GM12875 (cell line): Measurements from ENCODE around the gene MON2.

Experiments used
- H3K4me3 ChIP-seq: one replicate; pipeline ENCODE4 v1.5.1; 2011; ENCODE audit warnings: low read depth, low read length, control low read depth
- TF ChIP-seq, protein P1 (sequence below): IDR thresholded peaks from 2 replicates; pipeline ENCODE4 v1.5.1; 2011; ENCODE audit warnings: low read depth, mild to moderate bottlenecking, control low read depth, inconsistent platforms, low read length, moderate library complexity, borderline replicate concordance; ENCODE audit not compliant: insufficient read depth

The MON2 gene

DNA sequence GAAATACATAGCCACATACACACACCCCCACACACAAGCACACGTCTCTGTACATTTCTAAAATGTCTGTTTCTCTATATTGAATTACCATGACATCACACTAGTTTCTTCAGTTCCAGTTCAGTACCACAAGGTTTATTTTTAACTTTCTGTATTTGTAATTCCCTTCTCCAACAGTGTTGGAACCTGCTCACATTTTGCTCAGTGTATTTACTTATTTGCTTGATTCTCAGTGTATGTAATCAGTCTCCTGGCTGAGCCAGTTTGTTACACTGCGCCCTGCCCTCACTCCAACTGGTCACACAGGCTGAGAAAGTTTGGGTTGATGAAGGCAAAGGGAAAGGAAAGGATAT is 67.1 kb downstream of the MON2 start:
- H3K4me3 ChIP-seq: no peak overlapping the region
- TF ChIP-seq, protein P1, sequence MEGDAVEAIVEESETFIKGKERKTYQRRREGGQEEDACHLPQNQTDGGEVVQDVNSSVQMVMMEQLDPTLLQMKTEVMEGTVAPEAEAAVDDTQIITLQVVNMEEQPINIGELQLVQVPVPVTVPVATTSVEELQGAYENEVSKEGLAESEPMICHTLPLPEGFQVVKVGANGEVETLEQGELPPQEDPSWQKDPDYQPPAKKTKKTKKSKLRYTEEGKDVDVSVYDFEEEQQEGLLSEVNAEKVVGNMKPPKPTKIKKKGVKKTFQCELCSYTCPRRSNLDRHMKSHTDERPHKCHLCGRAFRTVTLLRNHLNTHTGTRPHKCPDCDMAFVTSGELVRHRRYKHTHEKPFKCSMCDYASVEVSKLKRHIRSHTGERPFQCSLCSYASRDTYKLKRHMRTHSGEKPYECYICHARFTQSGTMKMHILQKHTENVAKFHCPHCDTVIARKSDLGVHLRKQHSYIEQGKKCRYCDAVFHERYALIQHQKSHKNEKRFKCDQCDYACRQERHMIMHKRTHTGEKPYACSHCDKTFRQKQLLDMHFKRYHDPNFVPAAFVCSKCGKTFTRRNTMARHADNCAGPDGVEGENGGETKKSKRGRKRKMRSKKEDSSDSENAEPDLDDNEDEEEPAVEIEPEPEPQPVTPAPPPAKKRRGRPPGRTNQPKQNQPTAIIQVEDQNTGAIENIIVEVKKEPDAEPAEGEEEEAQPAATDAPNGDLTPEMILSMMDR: no peak

DNA sequence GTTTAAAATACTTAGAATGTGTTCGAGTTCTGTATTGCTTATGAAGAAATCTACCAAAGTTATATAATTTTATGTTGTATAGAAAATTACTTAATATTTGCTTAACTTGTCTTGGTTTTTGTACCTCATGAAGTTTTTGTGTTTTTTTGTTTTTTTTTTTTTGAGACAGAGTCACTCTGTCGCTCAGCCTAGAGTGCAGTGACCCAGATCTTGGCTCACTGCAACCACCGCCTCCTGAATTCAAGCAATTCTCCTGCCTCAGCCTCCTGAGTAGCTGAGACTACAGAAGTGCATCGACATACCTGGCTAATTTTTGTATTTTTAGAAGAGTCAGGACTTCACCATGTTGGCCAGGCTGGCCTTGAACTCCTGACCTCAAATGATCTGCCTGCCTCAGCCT is 69.9 kb downstream of the MON2 start:
- TF ChIP-seq, protein P1: no peak
- H3K4me3 ChIP-seq: no peak overlapping the region

DNA sequence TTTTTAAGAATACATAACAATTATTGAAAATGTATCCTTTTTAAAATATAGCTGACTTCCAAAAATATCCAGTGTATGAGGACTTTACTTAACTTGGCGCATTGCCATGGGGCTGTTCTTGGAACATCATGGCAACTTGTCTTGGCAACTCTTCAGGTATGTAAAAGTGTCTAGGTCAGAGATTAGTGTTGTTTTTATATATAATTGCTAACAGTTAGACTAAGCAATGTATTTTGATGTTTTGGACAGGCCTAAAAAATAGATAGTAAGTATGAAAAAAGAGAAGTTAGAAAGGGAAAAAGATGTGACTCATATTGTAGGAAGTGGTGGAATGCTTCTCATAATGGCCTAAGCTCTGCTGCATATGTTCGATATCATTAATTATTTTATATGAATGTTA is 70.9 kb downstream of the MON2 start:
- TF ChIP-seq, protein P1: no peak
- no peak overlapping the region for H3K4me3 ChIP-seq

DNA sequence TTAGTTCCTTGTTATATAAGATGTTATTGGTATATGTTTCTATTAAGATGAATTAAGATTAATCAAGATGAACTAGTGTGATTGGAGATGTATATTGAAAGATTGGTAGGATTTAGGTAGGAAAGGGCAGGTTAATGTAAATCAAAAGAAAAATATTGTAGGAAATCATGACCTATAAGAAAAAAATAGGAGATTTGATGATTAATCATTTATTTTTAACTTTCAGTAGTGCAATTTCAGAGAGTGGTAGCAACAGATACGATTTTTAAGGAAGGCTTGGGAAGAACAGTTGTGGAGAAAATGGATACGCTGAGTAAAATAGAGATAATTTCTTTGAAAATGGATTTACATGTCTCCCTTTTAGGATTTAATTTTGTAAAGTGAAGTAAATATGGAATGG is 73.7 kb downstream of the MON2 start:
- H3K4me3 ChIP-seq: no peak overlapping the region
- TF ChIP-seq, protein P1: no peak

DNA sequence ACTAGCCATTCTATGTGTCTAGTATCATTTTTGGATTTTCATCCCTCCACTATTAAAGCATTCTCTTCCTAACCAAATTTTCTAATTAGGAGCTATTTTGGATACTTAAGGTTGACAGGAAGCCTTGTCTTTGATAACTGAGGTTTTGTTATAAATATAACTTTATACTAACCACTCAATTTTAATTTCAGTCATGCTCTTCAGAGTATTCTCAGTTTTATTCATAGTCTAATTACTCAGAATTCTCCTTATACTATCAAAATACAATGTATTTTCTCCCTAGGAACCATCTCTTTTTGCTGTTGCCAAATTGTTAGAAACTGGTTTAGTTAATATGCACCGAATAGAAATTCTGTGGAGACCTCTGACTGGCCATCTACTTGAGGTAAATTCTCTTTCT is 76.2 kb downstream of the MON2 start:
- TF ChIP-seq, protein P1: no peak
- H3K4me3 ChIP-seq: no peak overlapping the region

DNA sequence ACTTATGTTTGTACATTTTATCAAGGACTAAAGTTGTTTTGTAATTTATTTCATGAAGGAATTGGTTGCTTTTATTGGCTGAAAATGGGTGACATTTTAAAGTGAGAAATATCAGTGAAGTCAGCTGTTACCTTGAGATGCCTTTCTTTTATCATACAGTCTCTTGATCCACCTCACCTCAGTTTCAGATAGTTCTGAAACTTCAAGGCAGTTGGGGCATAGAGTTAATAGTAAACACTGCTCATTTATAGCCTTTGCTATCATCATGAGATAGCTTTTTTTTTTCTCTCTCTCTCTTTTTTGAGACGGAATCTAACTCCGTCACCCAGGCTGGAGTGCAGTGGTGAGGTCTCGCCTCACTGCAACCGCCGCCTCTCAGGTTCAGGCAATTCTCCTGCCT is 76.7 kb downstream of the MON2 start:
- TF ChIP-seq, protein P1: no peak
- H3K4me3 ChIP-seq: no peak overlapping the region

DNA sequence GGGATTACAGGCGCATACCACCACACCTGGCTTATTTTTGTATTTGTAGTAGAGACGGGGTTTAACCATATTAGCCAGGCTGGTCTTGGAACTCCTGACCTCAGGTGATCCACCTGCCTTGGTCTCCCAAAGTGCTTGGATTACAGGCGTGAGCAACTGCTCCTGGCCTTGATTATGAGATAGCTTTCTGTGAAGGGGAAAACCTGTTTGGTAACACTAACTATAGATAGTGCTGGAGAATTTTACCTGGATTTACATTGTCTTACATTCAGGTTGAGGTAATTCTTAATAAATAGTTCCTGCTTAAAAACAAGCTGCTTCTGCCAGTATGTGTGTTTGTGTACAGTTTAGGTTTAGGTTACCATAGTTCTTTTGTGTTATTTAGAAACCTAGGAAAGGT is 77.1 kb downstream of the MON2 start:
- TF ChIP-seq, protein P1: no peak
- H3K4me3 ChIP-seq: no peak overlapping the region
